HepG2 (cell line): ENCODE data around the gene GSPT1. TPM values are rescaled to one million over a fixed set of nuclear protein-coding genes. Genes with fewer than 3 reads are reported as not detected.

Source experiments
- FOXK2 ChIP-seq: fragments of 450-650 bp; IDR thresholded peaks from 2 replicates; pipeline ENCODE4 v1.6.1; 2016
- LCORL ChIP-seq, 2 experiments: fragments of 450-650 bp in 1 of 2; sonication (generic) in 1 of 2; formaldehyde crosslinking in 1 of 2; IDR thresholded peaks; 2 replicates each; pipeline versions ENCODE4 v1.5.0 to v1.6.1; 2017 to 2020; ENCODE audit warnings: antibody characterized with exemption in 1 of 2, missing genetic modification reagents in 1 of 2
- MED8 ChIP-seq: sonication (generic); formaldehyde crosslinking; IDR thresholded peaks from 2 replicates; pipeline ENCODE4 v1.8.1; 2023; ENCODE audit warnings: mild to moderate bottlenecking, missing genetic modification reagents; ENCODE audit not compliant: insufficient replicate concordance
- RELA ChIP-seq: sonication (generic); formaldehyde crosslinking; IDR thresholded peaks from 2 replicates; pipeline ENCODE4 v1.4.0; 2020; ENCODE audit warnings: missing genetic modification reagents
- ZNF335 ChIP-seq: sonication (generic); formaldehyde crosslinking; IDR thresholded peaks from 2 replicates; pipeline ENCODE4 v1.4.0; 2020; ENCODE audit warnings: missing genetic modification reagents
- ZNF552 ChIP-seq: sonication (generic); formaldehyde crosslinking; IDR thresholded peaks from 2 replicates; pipeline ENCODE4 v1.9.0; 2022; ENCODE audit warnings: missing genetic modification reagents, mild to moderate bottlenecking, borderline replicate concordance
- ZNF816 ChIP-seq: sonication (generic); formaldehyde crosslinking; IDR thresholded peaks from 2 replicates; pipeline ENCODE4 v1.8.0; 2022; ENCODE audit warnings: missing genetic modification reagents, mild to moderate bottlenecking, borderline replicate concordance
- ZNF878 ChIP-seq: sonication (generic); formaldehyde crosslinking; IDR thresholded peaks from 2 replicates; pipeline ENCODE4 v1.8.1; 2023; ENCODE audit warnings: mild to moderate bottlenecking, missing genetic modification reagents, moderate library complexity
- ZSCAN29 ChIP-seq: sonication (generic); formaldehyde crosslinking; conservative IDR thresholded peaks from 2 replicates; pipeline ENCODE4 v1.4.0; 2020; ENCODE audit warnings: mild to moderate bottlenecking, missing genetic modification reagents
- polyA plus RNA-seq, 8 experiments: library from polyadenylated mRNA; depleted of rRNA in 3 of 8; stranded (reverse) in 7 of 8; unstranded in 1 of 8; fragments of >200 nt; fragmentation: Illumina TruSeq in 4 of 8; extraction: Trizol in 4 of 8; gene quantifications; 2 replicates each; pipeline versions ENCODE4 v1.2.1 to v1.2.3, GENCODE V29; 2011 to 2016; ENCODE audit warnings: low read depth in 4 of 8, missing spikeins in 1 of 8, mixed read lengths in 1 of 8; ENCODE audit not compliant: insufficient read depth in 1 of 8
- total RNA-seq, 5 experiments: library from RNA; depleted of rRNA; stranded (reverse); fragments of >200 nt; fragmentation: Illumina TruSeq; extraction: Trizol; gene quantifications; 2 replicates each; pipeline ENCODE4 v1.2.3, GENCODE V29; 2016; ENCODE audit warnings: low read depth in 1 of 5
- TF ChIP-seq, protein P1 (sequence below): sonication (generic); formaldehyde crosslinking; IDR thresholded peaks from 2 replicates; pipeline ENCODE4 v1.5.0; 2020; ENCODE audit warnings: mild to moderate bottlenecking, missing genetic modification reagents, borderline replicate concordance
- TF ChIP-seq, protein P2 (sequence below): IDR thresholded peaks from 2 replicates; pipeline ENCODE4 v1.6.1; 2012; ENCODE audit warnings: low read length, improper control_type of control experiment
- TF ChIP-seq, protein P3 (sequence below): sonication (generic); formaldehyde crosslinking; IDR thresholded peaks from 2 replicates; pipeline ENCODE4 v1.8.0; 2022; ENCODE audit warnings: missing genetic modification reagents, low read depth, mild to moderate bottlenecking, borderline replicate concordance
- TF ChIP-seq, protein P4 (sequence below), 2 experiments: sonication (generic) in 1 of 2; formaldehyde crosslinking in 1 of 2; IDR thresholded peaks; 2 replicates each; pipeline versions ENCODE4 v1.6.1 to v1.9.0; 2014 to 2022; ENCODE audit warnings: antibody characterized with exemption in 1 of 2, borderline replicate concordance in 1 of 2, inconsistent platforms in 1 of 2, low read depth in 1 of 2, missing genetic modification reagents in 1 of 2
- TF ChIP-seq, protein P5 (sequence below): sonication (generic); formaldehyde crosslinking; IDR thresholded peaks from 2 replicates; pipeline ENCODE4 v1.8.1; 2023; ENCODE audit warnings: missing genetic modification reagents, inconsistent platforms, borderline replicate concordance

GSPT1 gene
- total and polyA plus RNA-seq, 2 of the 13 experiments (the other 11 are each of a cell fraction or from before 2014, with no cell fraction given), result 120 to 316 TPM

DNA sequence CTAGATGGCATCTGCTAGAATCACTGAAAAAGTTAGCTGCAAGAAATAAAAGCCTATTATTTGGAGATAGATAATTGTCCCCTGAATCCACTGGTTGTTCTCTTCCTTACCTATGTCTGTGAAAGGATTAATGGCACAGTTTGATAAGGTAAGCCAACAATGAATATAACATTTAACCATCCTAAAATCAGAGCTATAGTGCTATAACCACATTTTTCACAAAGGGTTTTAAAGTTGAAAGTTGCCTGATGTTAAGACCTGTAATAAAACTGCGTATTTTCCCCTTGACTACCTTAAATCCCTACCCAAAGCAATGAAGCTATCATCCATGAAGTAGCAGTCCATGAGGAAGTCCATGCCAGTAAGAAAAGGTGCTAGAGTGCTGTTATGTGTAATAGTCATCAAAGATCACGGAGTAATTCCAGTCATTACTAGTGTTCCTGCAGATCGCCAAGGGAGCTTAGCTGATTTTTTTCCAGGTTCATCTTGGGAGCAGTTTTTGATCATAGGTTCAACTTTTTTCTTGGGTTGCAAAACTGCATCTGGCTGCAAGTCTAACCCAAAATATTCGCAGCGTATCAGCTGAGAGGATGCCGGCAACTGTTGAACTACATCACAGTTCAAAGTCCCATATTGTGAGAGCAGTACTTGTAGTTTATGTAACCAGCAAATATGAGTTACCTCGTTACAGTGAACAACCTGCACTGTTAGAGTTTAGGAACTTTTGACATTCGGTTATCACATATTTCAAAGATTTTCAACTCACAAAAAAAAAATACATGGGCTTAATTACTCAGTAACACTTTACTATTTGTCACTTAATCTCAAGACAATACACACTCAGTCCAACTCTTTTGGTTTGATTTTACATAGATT is 46.2 kb downstream of the GSPT1 start (continued):
- TF ChIP-seq ZNF878 (CRISPR knock-in tag), result 0 out of 2 replicates have a peak, but pooled peaks have one; percentile 71
- no peak for TF ChIP-seq ZNF552 (CRISPR knock-in tag)
- no peak for TF ChIP-seq RELA (CRISPR knock-in tag)
- TF ChIP-seq, protein P1, sequence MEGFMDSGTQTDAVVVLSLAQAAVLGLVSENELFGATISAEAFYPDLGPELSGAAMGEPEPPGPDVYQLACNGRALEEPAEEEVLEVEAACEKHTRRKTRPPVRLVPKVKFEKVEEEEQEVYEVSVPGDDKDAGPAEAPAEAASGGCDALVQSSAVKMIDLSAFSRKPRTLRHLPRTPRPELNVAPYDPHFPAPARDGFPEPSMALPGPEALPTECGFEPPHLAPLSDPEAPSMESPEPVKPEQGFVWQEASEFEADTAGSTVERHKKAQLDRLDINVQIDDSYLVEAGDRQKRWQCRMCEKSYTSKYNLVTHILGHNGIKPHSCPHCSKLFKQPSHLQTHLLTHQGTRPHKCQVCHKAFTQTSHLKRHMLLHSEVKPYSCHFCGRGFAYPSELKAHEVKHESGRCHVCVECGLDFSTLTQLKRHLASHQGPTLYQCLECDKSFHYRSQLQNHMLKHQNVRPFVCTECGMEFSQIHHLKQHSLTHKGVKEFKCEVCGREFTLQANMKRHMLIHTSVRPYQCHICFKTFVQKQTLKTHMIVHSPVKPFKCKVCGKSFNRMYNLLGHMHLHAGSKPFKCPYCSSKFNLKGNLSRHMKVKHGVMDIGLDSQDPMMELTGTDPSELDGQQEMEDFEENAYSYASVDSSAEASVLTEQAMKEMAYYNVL (CRISPR knock-in tag), result no peak
- TF ChIP-seq ZNF816 (CRISPR knock-in tag), result no peak
- TF ChIP-seq, protein P2, sequence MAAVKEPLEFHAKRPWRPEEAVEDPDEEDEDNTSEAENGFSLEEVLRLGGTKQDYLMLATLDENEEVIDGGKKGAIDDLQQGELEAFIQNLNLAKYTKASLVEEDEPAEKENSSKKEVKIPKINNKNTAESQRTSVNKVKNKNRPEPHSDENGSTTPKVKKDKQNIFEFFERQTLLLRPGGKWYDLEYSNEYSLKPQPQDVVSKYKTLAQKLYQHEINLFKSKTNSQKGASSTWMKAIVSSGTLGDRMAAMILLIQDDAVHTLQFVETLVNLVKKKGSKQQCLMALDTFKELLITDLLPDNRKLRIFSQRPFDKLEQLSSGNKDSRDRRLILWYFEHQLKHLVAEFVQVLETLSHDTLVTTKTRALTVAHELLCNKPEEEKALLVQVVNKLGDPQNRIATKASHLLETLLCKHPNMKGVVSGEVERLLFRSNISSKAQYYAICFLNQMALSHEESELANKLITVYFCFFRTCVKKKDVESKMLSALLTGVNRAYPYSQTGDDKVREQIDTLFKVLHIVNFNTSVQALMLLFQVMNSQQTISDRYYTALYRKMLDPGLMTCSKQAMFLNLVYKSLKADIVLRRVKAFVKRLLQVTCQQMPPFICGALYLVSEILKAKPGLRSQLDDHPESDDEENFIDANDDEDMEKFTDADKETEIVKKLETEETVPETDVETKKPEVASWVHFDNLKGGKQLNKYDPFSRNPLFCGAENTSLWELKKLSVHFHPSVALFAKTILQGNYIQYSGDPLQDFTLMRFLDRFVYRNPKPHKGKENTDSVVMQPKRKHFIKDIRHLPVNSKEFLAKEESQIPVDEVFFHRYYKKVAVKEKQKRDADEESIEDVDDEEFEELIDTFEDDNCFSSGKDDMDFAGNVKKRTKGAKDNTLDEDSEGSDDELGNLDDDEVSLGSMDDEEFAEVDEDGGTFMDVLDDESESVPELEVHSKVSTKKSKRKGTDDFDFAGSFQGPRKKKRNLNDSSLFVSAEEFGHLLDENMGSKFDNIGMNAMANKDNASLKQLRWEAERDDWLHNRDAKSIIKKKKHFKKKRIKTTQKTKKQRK, result no peak
- no peak for TF ChIP-seq FOXK2
- peak; percentile 99 for TF ChIP-seq LCORL (IDR thresholded peaks at IDR 0.05)
- TF ChIP-seq LCORL (CRISPR knock-in tag; IDR thresholded peaks at IDR 0.05), result peak; percentile 97
- no peak for TF ChIP-seq MED8 (CRISPR knock-in tag)
- TF ChIP-seq, protein P3, sequence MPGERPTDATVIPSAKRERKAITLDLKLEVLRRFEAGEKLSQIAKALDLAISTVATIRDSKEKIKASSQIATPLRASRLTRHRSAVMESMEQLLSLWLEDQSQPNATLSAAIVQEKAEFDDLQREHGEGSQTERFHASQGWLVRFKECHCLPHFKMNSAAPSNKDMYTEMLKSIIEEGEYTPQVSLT (CRISPR knock-in tag), result no peak
- TF ChIP-seq ZNF335 (CRISPR knock-in tag), result no peak
- TF ChIP-seq, protein P4, sequence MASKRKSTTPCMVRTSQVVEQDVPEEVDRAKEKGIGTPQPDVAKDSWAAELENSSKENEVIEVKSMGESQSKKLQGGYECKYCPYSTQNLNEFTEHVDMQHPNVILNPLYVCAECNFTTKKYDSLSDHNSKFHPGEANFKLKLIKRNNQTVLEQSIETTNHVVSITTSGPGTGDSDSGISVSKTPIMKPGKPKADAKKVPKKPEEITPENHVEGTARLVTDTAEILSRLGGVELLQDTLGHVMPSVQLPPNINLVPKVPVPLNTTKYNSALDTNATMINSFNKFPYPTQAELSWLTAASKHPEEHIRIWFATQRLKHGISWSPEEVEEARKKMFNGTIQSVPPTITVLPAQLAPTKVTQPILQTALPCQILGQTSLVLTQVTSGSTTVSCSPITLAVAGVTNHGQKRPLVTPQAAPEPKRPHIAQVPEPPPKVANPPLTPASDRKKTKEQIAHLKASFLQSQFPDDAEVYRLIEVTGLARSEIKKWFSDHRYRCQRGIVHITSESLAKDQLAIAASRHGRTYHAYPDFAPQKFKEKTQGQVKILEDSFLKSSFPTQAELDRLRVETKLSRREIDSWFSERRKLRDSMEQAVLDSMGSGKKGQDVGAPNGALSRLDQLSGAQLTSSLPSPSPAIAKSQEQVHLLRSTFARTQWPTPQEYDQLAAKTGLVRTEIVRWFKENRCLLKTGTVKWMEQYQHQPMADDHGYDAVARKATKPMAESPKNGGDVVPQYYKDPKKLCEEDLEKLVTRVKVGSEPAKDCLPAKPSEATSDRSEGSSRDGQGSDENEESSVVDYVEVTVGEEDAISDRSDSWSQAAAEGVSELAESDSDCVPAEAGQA (IDR thresholded peaks at IDR 0.05; ENCODE audit: low read depth), result no peak
- TF ChIP-seq, protein P4 (CRISPR knock-in tag; IDR thresholded peaks at IDR 0.05; ENCODE audit: borderline replicate concordance), result no peak
- TF ChIP-seq, protein P5, sequence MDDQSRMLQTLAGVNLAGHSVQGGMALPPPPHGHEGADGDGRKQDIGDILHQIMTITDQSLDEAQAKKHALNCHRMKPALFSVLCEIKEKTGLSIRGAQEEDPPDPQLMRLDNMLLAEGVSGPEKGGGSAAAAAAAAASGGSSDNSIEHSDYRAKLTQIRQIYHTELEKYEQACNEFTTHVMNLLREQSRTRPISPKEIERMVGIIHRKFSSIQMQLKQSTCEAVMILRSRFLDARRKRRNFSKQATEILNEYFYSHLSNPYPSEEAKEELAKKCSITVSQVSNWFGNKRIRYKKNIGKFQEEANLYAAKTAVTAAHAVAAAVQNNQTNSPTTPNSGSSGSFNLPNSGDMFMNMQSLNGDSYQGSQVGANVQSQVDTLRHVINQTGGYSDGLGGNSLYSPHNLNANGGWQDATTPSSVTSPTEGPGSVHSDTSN (CRISPR knock-in tag), result no peak
- peak; percentile 94 for TF ChIP-seq ZSCAN29
